Stimulated activated CD8-positive, alpha-beta memory T cell treated with anti-CD3 and anti-CD28 coated beads, Interleukin-4, amount 100 ng/mL, for 24 hours (primary cell): ENCODE results near the gene ZNF217.
A peak's percentile ranks its signal among the peaks of the same experiment; 100 is the strongest.
"Not testable (repeated sequence)": the region's sequence is repeated elsewhere in the genome, so short reads cannot be mapped to it uniquely, and the experiment has no call there.

Experiments
- DNase-seq: peaks from one replicate; pipeline ENCODE4 v3.0.0-alpha.2; 2020; ENCODE audit warnings: low read depth

The ZNF217 gene

DNA sequence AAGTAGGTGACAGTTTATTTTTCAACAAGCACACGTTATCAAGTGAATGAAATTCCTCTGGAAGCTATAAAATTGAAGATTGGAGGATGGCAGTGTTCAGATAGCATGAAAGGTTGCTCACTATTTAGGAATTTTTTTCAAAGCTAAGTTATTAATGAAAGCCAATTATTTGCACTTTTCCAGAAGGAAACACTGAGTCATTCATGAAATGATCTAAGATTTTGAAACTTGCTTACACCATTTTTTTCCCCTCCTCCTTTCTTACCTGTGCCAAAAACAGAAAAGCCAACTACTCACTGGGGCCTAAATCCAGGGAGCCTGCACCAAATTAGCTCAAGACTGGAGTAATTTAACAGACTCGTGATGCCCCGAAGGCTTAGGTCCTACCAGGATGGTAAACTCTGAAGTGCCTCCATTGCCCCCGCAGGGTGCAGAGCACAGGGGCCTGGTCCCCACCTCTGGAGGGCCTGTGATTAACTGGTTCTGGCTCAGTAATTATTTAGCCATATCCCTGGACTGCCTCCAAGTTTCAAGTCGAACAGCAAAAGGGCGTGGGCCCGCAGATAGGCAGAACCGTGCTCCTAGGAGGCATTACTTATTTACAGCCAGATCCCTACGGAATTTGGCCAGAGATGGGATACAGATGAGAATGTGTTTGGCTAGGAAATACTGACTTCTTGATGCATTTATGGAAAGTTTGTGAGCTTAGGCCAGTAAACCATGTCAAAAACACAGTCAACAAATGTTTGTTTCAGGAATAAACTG, 28.0 kb upstream of the ZNF217 start:
- no peak for DNase-seq

DNA sequence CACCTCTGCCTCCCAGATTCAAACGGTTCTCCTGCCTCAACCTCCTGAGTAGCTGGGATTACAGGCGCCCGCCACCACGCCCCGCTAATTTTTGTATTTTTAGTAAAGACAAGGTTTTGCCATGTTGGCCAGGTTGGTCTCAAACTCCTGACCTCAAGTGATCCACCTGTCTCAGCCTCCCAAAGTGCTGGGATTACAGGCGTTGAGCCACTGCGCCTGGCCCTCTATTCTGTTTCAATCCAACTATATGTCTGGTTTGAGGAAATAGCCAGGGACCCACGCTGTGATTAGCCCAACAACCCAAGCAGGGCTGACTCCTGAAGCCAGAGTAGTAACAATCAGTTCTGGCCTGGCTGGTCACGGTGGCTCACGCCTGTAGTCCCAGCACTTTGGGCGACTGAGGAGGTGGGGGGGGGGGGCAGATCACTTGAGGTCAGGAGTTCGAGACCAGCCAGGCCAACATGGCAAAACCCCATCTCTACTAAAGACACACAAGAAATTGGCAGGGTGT, 24.9 kb upstream of the ZNF217 start:
- not testable (repeated sequence) for DNase-seq

DNA sequence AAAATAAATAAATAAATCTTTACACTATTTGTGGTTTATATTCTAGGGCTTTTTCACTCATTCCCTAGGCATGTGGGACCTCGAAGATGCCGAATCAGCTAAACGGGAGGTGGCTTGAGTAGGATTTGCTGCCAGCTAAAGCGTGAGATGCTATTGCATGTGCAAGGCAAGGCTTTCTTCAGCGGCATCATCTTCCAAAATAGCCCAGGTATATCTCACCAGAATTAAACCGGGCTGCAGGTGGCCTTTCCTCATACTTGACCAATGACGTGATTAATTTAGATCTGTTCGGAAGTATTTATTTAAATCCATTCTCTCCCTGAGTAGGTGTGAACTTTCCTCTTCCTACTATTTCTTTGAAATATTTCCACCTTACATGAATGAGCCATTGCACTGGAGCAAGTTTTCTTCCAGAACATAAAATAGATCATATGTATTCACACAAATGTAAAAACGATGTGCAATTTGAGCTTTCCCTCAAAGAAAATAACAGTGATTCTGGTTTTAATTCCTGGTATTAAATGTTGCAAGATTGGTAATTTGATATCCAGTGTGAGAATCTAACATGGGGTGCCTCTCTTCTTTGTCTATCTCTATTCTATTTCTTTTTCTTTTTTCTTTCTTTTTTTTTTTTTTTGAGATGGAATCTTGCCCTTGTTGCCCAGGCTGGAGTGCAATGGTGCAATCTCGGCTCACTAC, 24.3 kb upstream of the ZNF217 start:
- no peak for DNase-seq

DNA sequence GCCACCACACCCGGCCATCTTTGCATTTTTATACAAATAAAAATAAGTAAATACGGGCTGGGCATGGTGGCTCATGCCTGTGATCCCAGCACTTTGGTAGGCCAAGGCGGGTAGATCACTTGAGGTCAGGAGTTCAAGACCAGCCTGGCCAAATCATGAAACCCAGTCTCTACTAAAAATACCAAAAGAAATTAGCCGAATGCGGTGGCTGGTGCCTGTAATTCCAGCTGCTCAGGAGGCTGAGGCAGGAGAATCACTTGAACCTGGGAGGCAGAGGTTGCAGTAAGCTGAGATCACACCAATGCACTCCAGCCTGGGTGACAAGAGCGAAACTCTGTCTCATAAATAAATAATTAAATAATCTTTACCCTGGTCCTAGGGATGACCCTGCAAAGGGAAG, 22.9 kb upstream of the ZNF217 start:
- not testable (repeated sequence) for DNase-seq

DNA sequence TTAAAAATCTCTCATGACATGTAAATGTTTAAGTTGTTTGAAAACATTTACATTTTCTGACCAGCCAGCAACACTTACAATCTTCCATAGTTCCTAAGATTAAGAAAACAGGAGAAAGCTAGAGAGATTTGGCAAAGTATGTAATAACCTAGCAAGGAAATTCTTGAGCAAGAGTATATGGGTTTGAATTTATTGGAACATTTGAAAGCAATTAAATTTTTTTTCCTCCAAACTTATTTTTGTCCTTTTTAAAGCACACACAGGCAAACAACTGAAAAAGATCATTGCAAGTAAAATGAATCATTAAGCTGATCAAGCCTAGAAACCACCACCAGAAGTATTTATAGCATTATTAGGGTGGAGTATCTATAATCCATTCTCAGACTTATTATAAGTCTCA, 20.1 kb upstream of the ZNF217 start:
- no peak for DNase-seq

GRCh38 chr20:53612289-53612688, 18.6 kb upstream of the ZNF217 start:
- not testable (repeated sequence) for DNase-seq

DNA sequence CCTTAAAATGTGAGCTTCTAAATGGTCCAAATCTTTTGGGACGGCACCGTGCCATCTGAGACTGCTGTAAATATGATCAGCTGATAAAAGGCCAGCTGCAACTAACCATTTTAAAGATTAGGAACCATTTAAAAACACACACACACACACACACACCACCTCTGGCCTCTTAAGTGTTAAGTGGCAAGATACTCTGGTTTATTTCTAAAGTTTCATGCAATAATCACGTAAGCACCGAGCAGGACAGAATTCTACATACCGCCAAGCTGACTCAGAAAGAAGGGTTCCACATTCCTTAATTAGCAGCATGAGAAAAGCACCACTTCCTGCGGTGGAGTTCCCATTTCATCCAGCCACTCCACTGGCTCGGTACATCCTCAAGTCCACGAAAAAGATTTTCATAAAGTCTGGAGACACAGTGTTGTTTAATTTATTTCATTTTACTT, 17.8 kb upstream of the ZNF217 start:
- DNase-seq = no peak

DNA sequence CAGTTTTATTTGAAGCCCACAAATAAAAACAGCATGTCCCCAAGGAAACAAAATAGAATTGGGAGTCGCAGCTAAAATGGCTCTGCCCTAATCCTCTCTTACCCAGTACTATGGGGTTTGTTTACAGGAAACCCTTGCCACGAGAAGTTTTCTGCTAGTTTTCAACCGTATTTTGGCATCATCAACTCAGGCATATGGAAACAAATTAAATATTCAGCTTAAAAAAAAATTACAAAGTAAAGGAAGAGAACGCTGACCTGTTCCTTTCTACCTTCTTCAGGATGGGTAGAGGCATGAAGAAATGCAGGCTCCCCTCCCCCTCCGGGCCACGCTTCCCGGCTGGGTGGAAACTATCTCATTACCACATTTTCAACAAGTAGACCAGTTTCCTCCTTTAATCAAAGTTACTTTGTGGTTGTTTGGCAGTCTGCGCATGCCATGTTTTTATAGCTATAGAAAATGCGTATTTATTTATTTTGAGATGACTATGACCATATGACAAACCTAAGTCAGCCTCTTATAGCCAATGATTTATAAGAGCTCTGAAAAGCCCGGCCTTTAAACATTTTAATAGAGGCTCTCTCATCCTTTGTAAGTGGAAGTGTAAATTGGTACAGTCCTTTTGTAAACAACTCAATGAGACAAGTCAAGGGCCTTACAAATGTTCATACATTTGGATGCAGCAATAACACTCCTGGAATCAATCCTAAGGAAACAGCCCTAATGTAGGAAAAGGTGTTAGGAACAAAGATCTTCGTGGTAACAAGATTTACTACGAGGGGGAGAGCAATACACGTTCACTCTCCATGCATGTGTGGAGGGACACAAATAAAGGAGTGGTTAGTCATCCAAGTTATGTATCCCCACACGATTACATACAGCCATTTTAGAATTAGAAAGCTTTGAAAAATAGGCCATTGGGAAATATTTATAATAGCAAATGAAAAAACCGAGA, 16.1 kb upstream of the ZNF217 start:
- peak; percentile 53 for DNase-seq

- DNase-seq = no peak
These were observed 15.1 kb upstream of the ZNF217 start for GRCh38 chr20:53608456-53609452.

DNA sequence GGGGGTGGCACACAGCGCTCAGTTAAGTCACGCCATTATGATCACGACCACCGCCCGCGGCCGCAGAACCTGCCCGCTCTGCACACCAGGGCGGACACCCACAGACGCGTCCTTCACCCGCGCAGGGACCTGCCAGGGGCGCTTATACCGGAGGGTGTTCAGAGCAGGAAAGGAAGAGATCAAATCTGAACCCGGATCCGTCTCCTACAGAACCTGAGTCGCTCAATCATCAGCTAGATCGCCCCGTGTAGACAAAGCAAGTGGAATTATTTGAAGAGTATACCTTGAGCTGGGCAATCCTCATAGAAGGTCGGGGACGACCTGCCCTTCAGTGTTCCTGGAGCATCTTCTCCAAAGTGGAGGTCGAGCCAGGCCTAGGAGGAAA, 14.4 kb upstream of the ZNF217 start:
- no peak for DNase-seq

GRCh38 chr20:53606364-53606985, 12.8 kb upstream of the ZNF217 start:
- no peak for DNase-seq

GRCh38 chr20:53605401-53605800, 11.8 kb upstream of the ZNF217 start:
- not testable (repeated sequence) for DNase-seq

GRCh38 chr20:53604846-53605245, 11.2 kb upstream of the ZNF217 start:
- DNase-seq = not testable (repeated sequence)

DNA sequence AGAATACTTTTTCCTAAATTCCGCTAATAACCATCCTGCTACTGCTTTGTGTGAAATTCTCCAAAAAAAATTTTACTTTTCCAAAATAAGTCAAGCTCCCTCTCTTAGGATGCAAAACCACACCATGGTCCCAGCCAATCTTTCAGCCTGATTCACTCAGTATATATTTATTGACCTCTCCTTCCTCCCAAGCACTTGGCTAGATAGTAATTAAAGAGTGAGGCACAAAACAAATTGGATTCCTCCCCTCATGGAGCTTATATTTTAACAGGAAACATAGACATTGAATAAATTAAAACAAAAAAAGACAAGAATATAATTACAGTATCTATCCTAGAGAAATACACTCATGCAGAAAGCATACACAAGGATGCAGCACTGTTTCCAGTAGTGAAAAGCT, 9.0 kb upstream of the ZNF217 start:
- DNase-seq = no peak

GRCh38 chr20:53599910-53600632, 6.4 kb upstream of the ZNF217 start:
- no peak for DNase-seq

GRCh38 chr20:53599378-53599777, 5.7 kb upstream of the ZNF217 start:
- DNase-seq = no peak

- no peak for DNase-seq
These were observed 5.4 kb upstream of the ZNF217 start for GRCh38 chr20:53599044-53599362.

DNA sequence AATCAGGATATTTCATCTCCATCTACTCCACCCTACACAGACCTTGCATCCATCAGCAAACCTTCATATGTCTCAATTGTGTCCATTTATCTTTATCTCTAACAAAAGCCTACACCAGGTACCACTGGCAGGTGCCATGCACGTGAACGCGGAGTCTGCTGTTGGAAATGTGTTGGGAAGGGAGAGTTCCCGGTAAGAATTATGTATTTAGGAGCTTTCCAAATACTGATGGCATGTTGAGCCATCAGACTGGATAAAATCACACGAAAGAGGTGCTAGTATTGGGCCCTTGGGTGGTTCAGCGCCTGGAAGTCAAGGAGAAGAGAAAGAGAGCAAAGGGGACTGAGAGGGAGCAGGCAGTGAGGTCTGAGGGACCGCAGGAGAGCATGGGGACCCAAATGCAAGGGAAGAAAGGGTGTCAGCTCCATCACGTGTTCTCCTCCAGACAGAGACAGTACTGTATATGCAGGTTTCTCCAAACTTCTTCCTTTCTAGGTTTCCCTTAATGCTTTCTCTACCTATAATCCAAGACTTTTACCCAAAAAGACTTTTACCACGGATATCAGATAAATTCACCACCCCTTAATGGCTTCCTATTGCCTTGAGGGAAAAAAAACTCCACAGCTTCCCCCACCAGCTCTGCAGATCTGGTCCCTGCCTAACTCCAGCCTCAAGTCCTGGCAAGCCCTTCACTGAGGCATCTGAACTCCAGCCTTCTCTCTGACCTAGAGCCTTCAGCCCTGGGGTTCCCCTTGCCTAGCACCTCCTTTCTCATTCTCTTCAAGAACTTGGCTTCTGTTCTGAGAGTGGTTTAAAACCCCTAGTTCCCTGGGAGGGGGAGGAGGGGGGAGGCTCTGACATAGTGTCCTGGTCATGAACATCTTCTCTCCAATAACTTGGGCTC, 4.8 kb upstream of the ZNF217 start:
- DNase-seq = no peak
